MM.1S (cell line): ENCODE data around the gene DDX21.

Source experiments
- EZH2 ChIP-seq: fragments of 300-600 bp; sonication (generic); optimal IDR thresholded peaks from 2 replicates; pipeline ENCODE3; 2017; ENCODE audit warnings: low read depth, mild to moderate bottlenecking, antibody characterized with exemption, low read length, mixed read lengths
- EZH2phosphoT487 ChIP-seq: fragments of 300-600 bp; sonication (generic); IDR thresholded peaks from 2 replicates; pipeline ENCODE4 v1.6.1; 2018; ENCODE audit warnings: antibody characterized with exemption, low read length
- TF ChIP-seq, protein P1 (sequence below): fragments of 300-600 bp; sonication (generic); IDR thresholded peaks from 2 replicates; pipeline ENCODE4 v1.5.1; 2016; ENCODE audit warnings: antibody characterized with exemption, low read length, mixed read lengths

GRCh38 chr10:69022611-69023010 is 66.6 kb downstream of the DDX21 start:
- TF ChIP-seq, protein P1, sequence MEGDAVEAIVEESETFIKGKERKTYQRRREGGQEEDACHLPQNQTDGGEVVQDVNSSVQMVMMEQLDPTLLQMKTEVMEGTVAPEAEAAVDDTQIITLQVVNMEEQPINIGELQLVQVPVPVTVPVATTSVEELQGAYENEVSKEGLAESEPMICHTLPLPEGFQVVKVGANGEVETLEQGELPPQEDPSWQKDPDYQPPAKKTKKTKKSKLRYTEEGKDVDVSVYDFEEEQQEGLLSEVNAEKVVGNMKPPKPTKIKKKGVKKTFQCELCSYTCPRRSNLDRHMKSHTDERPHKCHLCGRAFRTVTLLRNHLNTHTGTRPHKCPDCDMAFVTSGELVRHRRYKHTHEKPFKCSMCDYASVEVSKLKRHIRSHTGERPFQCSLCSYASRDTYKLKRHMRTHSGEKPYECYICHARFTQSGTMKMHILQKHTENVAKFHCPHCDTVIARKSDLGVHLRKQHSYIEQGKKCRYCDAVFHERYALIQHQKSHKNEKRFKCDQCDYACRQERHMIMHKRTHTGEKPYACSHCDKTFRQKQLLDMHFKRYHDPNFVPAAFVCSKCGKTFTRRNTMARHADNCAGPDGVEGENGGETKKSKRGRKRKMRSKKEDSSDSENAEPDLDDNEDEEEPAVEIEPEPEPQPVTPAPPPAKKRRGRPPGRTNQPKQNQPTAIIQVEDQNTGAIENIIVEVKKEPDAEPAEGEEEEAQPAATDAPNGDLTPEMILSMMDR = no peak
- TF ChIP-seq EZH2phosphoT487 = no peak
- TF ChIP-seq EZH2 = no peak
